ENCODE data around the gene CCSER2.

CCSER2 gene

GRCh38 chr10:84308481-84309304 lies 19.7 kb upstream of the CCSER2 start:
- Histone ChIP-seq H3K36me3 (ENCODE audit: control insufficient read depth in 1 of 2, insufficient read depth in 2 of 2, low read depth in 1 of 2, low read length in 2 of 2) (no peaks in the 10 kb centered on the region), H4K8ac (ENCODE audit: low read length) (no peak overlapping the region), H3K4ac (ENCODE audit: low read depth in 1 of 2, low read length in 2 of 2) (no peak overlapping the region), H3K4me1 (ENCODE audit: control insufficient read depth, insufficient read depth, low read depth, low read length) (peaks cover 7% of the 10 kb centered on the region), H3K23ac (ENCODE audit: low read length in 2 of 2) (no peak overlapping the region), H2BK15ac (ENCODE audit: low read depth, poor library complexity, severe bottlenecking) (no peak overlapping the region), H3K4me2 (ENCODE audit: low read length, poor library complexity, severe bottlenecking) (no peak overlapping the region), H3K9ac (ENCODE audit: low read length) (no peak overlapping the region), H3K9me3 (ENCODE audit: control insufficient read depth, low read length) (no peaks in the 10 kb centered on the region), H2AK5ac (ENCODE audit: low read length, severe bottlenecking) (no peak overlapping the region), H3K18ac (ENCODE audit: low read depth in 1 of 2, low read length in 2 of 2) (no peak overlapping the region), H3K27ac (ENCODE audit: low read length, poor library complexity, severe bottlenecking) (no peak overlapping the region), H2BK12ac (ENCODE audit: low read length in 2 of 2) (no peak overlapping the region), H4K91ac (ENCODE audit: low read length) (no peak overlapping the region), H2BK5ac (ENCODE audit: low read depth, low read length, poor library complexity, severe bottlenecking) (no peak overlapping the region), H3K27me3 (ENCODE audit: control insufficient read depth in 1 of 2, insufficient read depth in 1 of 2, low read length in 2 of 2) (no peaks in the 10 kb centered on the region), H3K14ac (ENCODE audit: low read length in 2 of 2) (no peak overlapping the region), H2BK120ac (ENCODE audit: low read depth, low read length) (no peak overlapping the region), H3K4me3 (ENCODE audit: insufficient read depth in 1 of 2, low read depth in 1 of 2, low read length in 2 of 2) (no peak overlapping the region), H2AFZ (ENCODE audit: low read depth, low read length) (no peak overlapping the region), H3K79me1 (replicated peaks; ENCODE audit: low read length, poor library complexity, severe bottlenecking) (no peaks in the 10 kb centered on the region)
- peak; percentile 71 for DNase-seq
- WGBS, result 39% methylated on average over 6 of the region's 6 CpGs

DNA sequence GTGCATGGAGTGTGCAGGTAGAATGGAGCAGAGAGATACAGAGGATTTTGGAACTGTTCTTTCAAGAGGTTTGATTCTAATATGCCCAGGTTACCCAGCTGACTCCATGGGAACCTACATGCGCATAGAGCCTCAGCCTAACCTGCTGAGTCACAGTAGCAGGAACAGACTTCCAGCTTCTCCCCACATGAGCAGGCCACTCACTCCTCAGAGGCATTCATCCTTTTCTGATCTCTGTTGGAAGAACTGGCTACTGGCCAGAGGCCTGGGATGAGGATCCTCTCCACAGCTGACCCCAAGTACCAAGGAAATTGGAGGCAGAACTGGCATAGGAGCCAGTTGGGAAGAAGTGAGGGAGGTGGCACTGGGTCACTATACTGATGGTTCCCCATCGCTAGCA lies 17.9 kb upstream of the CCSER2 start:
- Histone ChIP-seq H2BK12ac (ENCODE audit: low read length in 2 of 2) (no peak overlapping the region), H3K79me1 (replicated peaks; ENCODE audit: low read length, poor library complexity, severe bottlenecking) (no peaks in the 10 kb centered on the region), H3K36me3 (ENCODE audit: control insufficient read depth in 1 of 2, insufficient read depth in 2 of 2, low read depth in 1 of 2, low read length in 2 of 2) (no peaks in the 10 kb centered on the region), H2AK5ac (ENCODE audit: low read length, severe bottlenecking) (no peak overlapping the region), H3K4me2 (ENCODE audit: low read length, poor library complexity, severe bottlenecking) (no peak overlapping the region), H3K27me3 (ENCODE audit: control insufficient read depth in 1 of 2, insufficient read depth in 1 of 2, low read length in 2 of 2) (no peaks in the 10 kb centered on the region), H4K8ac (ENCODE audit: low read length) (no peak overlapping the region), H3K14ac (ENCODE audit: low read length in 2 of 2) (no peak overlapping the region), H3K4me3 (ENCODE audit: insufficient read depth in 1 of 2, low read depth in 1 of 2, low read length in 2 of 2) (no peak overlapping the region), H4K91ac (ENCODE audit: low read length) (no peak overlapping the region), H2BK120ac (ENCODE audit: low read depth, low read length) (no peak overlapping the region), H2BK15ac (ENCODE audit: low read depth, poor library complexity, severe bottlenecking) (no peak overlapping the region), H2AFZ (ENCODE audit: low read depth, low read length) (no peak overlapping the region), H2BK5ac (ENCODE audit: low read depth, low read length, poor library complexity, severe bottlenecking) (no peak overlapping the region), H3K4ac (ENCODE audit: low read depth in 1 of 2, low read length in 2 of 2) (no peak overlapping the region), H3K4me1 (ENCODE audit: control insufficient read depth, insufficient read depth, low read depth, low read length) (peaks cover 10% of the 10 kb centered on the region), H3K9ac (ENCODE audit: low read length) (no peak overlapping the region), H3K23ac (ENCODE audit: low read length in 2 of 2) (no peak overlapping the region), H3K9me3 (ENCODE audit: control insufficient read depth, low read length) (no peaks in the 10 kb centered on the region), H3K27ac (ENCODE audit: low read length, poor library complexity, severe bottlenecking) (peak overlapping the region; percentile 11), H3K18ac (ENCODE audit: low read depth in 1 of 2, low read length in 2 of 2) (no peak overlapping the region)
- DNase-seq, result peak; percentile 53
- 97% methylated on average over 2 of the region's 2 CpGs for WGBS

- DNase-seq, result no peak
- WGBS, result 96% methylated on average over 8 of the region's 8 CpGs
Observed at GRCh38 chr10:84311576-84311975, 16.8 kb upstream of the CCSER2 start.

GRCh38 chr10:84312816-84313215 lies 15.6 kb upstream of the CCSER2 start:
- 93% methylated on average over 2 of the region's 2 CpGs for WGBS
- H3K4me3 ChIP-seq (ENCODE audit: insufficient read depth in 1 of 2, low read depth in 1 of 2, low read length in 2 of 2), result no peak overlapping the region
- H3K27ac ChIP-seq (ENCODE audit: low read length, poor library complexity, severe bottlenecking), result no peak overlapping the region
- no peak overlapping the region for H3K9ac ChIP-seq (ENCODE audit: low read length)
- H3K23ac ChIP-seq (ENCODE audit: low read length in 2 of 2), result no peak overlapping the region
- no peak overlapping the region for H4K8ac ChIP-seq (ENCODE audit: low read length)
- no peak overlapping the region for H2AFZ ChIP-seq (ENCODE audit: low read depth, low read length)
- H3K14ac ChIP-seq (ENCODE audit: low read length in 2 of 2), result no peak overlapping the region
- no peak overlapping the region for H2BK5ac ChIP-seq (ENCODE audit: low read depth, low read length, poor library complexity, severe bottlenecking)
- H3K9me3 ChIP-seq (ENCODE audit: control insufficient read depth, low read length), result no peaks in the 10 kb centered on the region
- no peak overlapping the region for H3K4me2 ChIP-seq (ENCODE audit: low read length, poor library complexity, severe bottlenecking)
- H3K79me1 ChIP-seq (replicated peaks; ENCODE audit: low read length, poor library complexity, severe bottlenecking), result no peaks in the 10 kb centered on the region
- H2BK12ac ChIP-seq (ENCODE audit: low read length in 2 of 2), result no peak overlapping the region
- H3K4me1 ChIP-seq (ENCODE audit: control insufficient read depth, insufficient read depth, low read depth, low read length), result peaks cover 10% of the 10 kb centered on the region
- H3K36me3 ChIP-seq (ENCODE audit: control insufficient read depth in 1 of 2, insufficient read depth in 2 of 2, low read depth in 1 of 2, low read length in 2 of 2), result no peaks in the 10 kb centered on the region
- no peak overlapping the region for H3K4ac ChIP-seq (ENCODE audit: low read depth in 1 of 2, low read length in 2 of 2)
- no peak overlapping the region for H2BK15ac ChIP-seq (ENCODE audit: low read depth, poor library complexity, severe bottlenecking)
- DNase-seq, result no peak
- H2BK120ac ChIP-seq (ENCODE audit: low read depth, low read length), result no peak overlapping the region
- H2AK5ac ChIP-seq (ENCODE audit: low read length, severe bottlenecking), result no peak overlapping the region
- no peak overlapping the region for H3K18ac ChIP-seq (ENCODE audit: low read depth in 1 of 2, low read length in 2 of 2)
- H3K27me3 ChIP-seq (ENCODE audit: control insufficient read depth in 1 of 2, insufficient read depth in 1 of 2, low read length in 2 of 2), result no peaks in the 10 kb centered on the region
- no peak overlapping the region for H4K91ac ChIP-seq (ENCODE audit: low read length)

More at GRCh38 chr10:84311576-84311975, 16.8 kb upstream of the CCSER2 start:
- Histone ChIP-seq H3K79me1 (replicated peaks; ENCODE audit: low read length, poor library complexity, severe bottlenecking) (no peaks in the 10 kb centered on the region), H2BK15ac (ENCODE audit: low read depth, poor library complexity, severe bottlenecking) (no peak overlapping the region), H3K4me2 (ENCODE audit: low read length, poor library complexity, severe bottlenecking) (no peak overlapping the region), H3K36me3 (ENCODE audit: control insufficient read depth in 1 of 2, insufficient read depth in 2 of 2, low read depth in 1 of 2, low read length in 2 of 2) (no peaks in the 10 kb centered on the region), H2AK5ac (ENCODE audit: low read length, severe bottlenecking) (no peak overlapping the region), H3K18ac (ENCODE audit: low read depth in 1 of 2, low read length in 2 of 2) (no peak overlapping the region), H2BK12ac (ENCODE audit: low read length in 2 of 2) (no peak overlapping the region), H3K27me3 (ENCODE audit: control insufficient read depth in 1 of 2, insufficient read depth in 1 of 2, low read length in 2 of 2) (no peaks in the 10 kb centered on the region), H3K27ac (ENCODE audit: low read length, poor library complexity, severe bottlenecking) (no peak overlapping the region), H3K23ac (ENCODE audit: low read length in 2 of 2) (no peak overlapping the region), H2BK120ac (ENCODE audit: low read depth, low read length) (no peak overlapping the region), H3K9me3 (ENCODE audit: control insufficient read depth, low read length) (no peaks in the 10 kb centered on the region), H2BK5ac (ENCODE audit: low read depth, low read length, poor library complexity, severe bottlenecking) (no peak overlapping the region), H2AFZ (ENCODE audit: low read depth, low read length) (no peak overlapping the region), H3K14ac (ENCODE audit: low read length in 2 of 2) (no peak overlapping the region), H4K91ac (ENCODE audit: low read length) (no peak overlapping the region), H3K4me3 (ENCODE audit: insufficient read depth in 1 of 2, low read depth in 1 of 2, low read length in 2 of 2) (no peak overlapping the region), H4K8ac (ENCODE audit: low read length) (no peak overlapping the region), H3K4ac (ENCODE audit: low read depth in 1 of 2, low read length in 2 of 2) (no peak overlapping the region), H3K9ac (ENCODE audit: low read length) (no peak overlapping the region), H3K4me1 (ENCODE audit: control insufficient read depth, insufficient read depth, low read depth, low read length) (peaks cover 10% of the 10 kb centered on the region)
